GM19099 (cell line): ENCODE measurements around the gene PIBF1.

Source experiments
- POLR2A ChIP-seq: IDR thresholded peaks from 3 replicates; pipeline ENCODE4 v1.6.1; 2011; ENCODE audit warnings: low read depth; ENCODE audit not compliant: insufficient read length; ENCODE audit errors: extremely low read depth

Gene PIBF1

GRCh38 chr13:73057284-73058063 is 275.5 kb downstream of the PIBF1 start:
- no peak for TF ChIP-seq POLR2A

GRCh38 chr13:73058064-73058313 is 276.1 kb downstream of the PIBF1 start:
- TF ChIP-seq POLR2A: no peak

GRCh38 chr13:73058432-73058735 is 276.5 kb downstream of the PIBF1 start:
- no peak for TF ChIP-seq POLR2A

GRCh38 chr13:73058736-73059459 is 277.0 kb downstream of the PIBF1 start, which contains the start of gene KLF5:
TSS of gene KLF5 (plus strand) at chr13:73059005. CDS start at chr13:73059328, 323 bp downstream.
- TF ChIP-seq POLR2A: peak; percentile 62

GRCh38 chr13:73059460-73060250 is 277.7 kb downstream of the PIBF1 start:
- no peak for TF ChIP-seq POLR2A

DNA sequence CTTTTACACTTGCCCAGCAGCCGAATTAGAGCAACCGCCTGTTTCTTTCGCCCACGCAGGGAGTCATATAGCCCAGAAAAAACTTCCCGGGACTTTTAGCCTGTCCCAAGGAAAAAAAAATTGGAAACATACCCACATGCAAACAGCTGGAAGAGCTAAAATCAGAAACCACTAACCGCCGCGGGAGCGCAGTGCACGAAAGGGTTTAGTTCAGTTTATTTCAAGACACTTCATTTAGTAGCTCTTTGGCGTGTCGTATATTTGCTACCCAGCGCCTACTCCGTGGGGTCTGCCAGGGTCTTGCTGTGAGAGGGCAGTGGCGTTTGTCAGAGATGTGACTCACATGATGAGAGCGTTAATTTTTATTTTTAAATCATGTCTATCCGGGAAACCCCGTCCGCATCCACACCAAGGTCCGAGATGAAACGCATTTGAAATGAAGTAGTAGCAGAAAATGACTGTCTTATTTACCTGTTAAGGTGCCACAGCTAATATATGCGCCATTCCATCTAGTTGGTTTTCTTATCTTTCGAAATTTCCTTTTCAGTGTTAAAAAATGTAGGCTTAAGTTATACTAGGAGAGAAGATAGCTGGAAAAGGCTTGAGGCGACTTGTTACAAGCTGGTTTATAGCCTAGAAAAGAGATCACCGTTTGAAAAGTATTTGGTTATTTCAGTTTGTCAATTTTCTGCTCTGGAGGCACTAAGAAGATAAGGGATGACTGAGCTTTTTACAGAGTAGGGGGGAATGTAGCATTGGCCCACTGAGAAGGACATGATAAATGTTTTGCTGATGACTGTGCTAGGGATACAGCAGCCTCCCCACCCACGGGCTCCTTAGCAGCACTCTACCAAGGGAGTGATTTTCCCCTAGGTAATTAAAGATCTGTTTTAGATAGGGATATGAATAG is 278.6 kb downstream of the PIBF1 start:
- no peak for TF ChIP-seq POLR2A

GRCh38 chr13:73061473-73061872 is 279.5 kb downstream of the PIBF1 start:
- TF ChIP-seq POLR2A: no peak

GRCh38 chr13:73061876-73062275 is 279.9 kb downstream of the PIBF1 start:
- TF ChIP-seq POLR2A: no peak

GRCh38 chr13:73062468-73062867 is 280.5 kb downstream of the PIBF1 start:
- TF ChIP-seq POLR2A: no peak

- TF ChIP-seq POLR2A: no peak
Observed at GRCh38 chr13:73063166-73063565, 281.2 kb downstream of the PIBF1 start.

DNA sequence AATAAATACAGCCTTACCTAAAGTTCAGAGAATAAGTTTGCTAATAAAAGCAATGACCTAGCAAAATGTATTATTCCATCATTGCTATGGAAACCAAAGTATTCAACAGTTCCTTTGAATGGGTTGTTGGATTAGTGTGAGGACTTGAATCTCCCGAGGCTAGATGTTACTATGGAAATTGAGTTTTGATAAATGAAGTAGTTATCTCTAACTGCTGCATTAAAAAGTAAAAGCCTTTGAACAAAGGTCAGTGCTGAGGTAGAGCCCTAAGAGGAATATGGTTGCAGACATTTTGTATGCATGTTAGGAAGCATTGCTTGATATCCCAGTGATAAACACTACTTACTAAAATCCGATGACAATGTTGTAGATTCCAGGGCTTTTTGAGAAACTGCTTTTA is 283.1 kb downstream of the PIBF1 start:
- no peak for TF ChIP-seq POLR2A

DNA sequence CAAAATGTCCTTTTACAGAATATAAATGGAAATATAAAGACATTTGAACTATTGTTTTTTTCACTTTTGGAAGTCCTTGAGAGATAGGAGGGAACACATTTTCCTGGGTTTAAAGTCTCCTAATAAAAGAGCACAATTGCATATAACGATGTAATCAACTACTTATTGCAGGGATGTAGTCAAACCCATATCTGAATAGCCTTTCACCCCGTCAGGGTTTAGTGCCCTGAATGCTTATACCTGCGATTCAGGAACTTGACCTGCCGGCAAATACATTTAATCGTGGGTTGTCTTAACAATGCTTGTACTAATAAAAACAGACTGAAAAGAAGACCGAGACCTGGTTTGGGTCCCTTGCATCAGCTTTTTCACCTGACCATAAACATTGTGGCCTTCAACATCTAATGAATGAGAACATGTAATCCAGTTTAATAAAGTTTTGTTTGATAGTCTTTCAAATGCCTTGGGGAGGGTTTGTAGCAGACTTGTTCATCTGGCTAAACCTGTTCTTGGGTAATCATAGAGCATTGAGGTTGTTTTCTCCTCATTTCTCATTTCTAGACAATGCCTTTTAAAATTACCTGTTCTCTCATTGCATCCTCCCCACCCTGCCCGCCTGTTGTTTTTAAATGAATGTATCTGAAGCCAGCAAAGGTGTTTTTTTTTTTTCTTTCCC is 283.9 kb downstream of the PIBF1 start:
- no peak for TF ChIP-seq POLR2A
